HG03521 (cell line): ENCODE results near the gene MPO.

Experiments
- ATAC-seq: cut with Tn5 transposase; IDR thresholded peaks from one replicate; pipeline ENCODE4 v1.9.1; 2021; ENCODE audit warnings: mild to moderate bottlenecking, moderate library complexity; ENCODE audit not compliant: unreplicated experiment

The MPO gene

GRCh38 chr17:58242171-58242784 lies 38.5 kb downstream of the MPO start:
- ATAC-seq, result no peak

- no peak for ATAC-seq
These were observed 40.7 kb downstream of the MPO start for GRCh38 chr17:58239987-58240386.

- no peak for ATAC-seq
These were observed 42.5 kb downstream of the MPO start, which contains the start of gene LPO for GRCh38 chr17:58238147-58238634. Gene LPO, plus strand, starts transcription at chr17:58238584. Its CDS starts 4,396 bp downstream, at chr17:58242980.

- ATAC-seq, result no peak
These were observed 44.3 kb downstream of the MPO start for GRCh38 chr17:58236394-58236793.

GRCh38 chr17:58235821-58236220 lies 44.9 kb downstream of the MPO start:
- ATAC-seq, result no peak

GRCh38 chr17:58234512-58234911 lies 46.2 kb downstream of the MPO start:
- no peak for ATAC-seq

- peak; percentile 56 for ATAC-seq
These were observed 47.2 kb downstream of the MPO start for GRCh38 chr17:58233543-58233942.

- ATAC-seq, result peak; percentile 65
These were observed 48.0 kb downstream of the MPO start for GRCh38 chr17:58232707-58233156.

GRCh38 chr17:58231641-58232040 lies 49.1 kb downstream of the MPO start:
- ATAC-seq, result no peak

- no peak for ATAC-seq
These were observed 50.9 kb downstream of the MPO start for GRCh38 chr17:58229881-58230280.

- no peak for ATAC-seq
These were observed 51.4 kb downstream of the MPO start for GRCh38 chr17:58229384-58229783.

GRCh38 chr17:58228679-58229078 lies 52.1 kb downstream of the MPO start:
- no peak for ATAC-seq

- ATAC-seq, result no peak
These were observed 53.0 kb downstream of the MPO start for GRCh38 chr17:58227733-58228132.

- ATAC-seq, result no peak
These were observed 56.4 kb downstream of the MPO start for GRCh38 chr17:58224315-58224714.
